Cardiac fibroblast (primary cell): ENCODE results near the gene SEMA5A.

Experiments
- DNase-seq, 2 donors: peaks; one replicate each; pipeline versions ENCODE4 v3.0.0 to v3.0.0-alpha.2; 2010; ENCODE audit warnings: low read depth in 2 of 2
- H3K4me3 ChIP-seq, 2 donors: replicated peaks in 1 of 2; 1 replicate in 1 of 2; 2 replicates in 1 of 2; pipeline ENCODE4 v1.5.1; 2011; ENCODE audit warnings: low read depth in 2 of 2, low read length in 2 of 2, mild to moderate bottlenecking in 2 of 2, moderate library complexity in 1 of 2
- CTCF ChIP-seq: IDR thresholded peaks from one replicate; pipeline ENCODE4 v1.5.1; 2011; ENCODE audit warnings: low read depth, mild to moderate bottlenecking, low read length, inconsistent platforms

The SEMA5A gene

GRCh38 chr5:9480499-9480898 lies 65.4 kb downstream of the SEMA5A start:
- TF ChIP-seq CTCF = no peak
- H3K4me3 ChIP-seq = no peak overlapping the region
- no peak for DNase-seq

- H3K4me3 ChIP-seq = no peak overlapping the region
- no peak for TF ChIP-seq CTCF
- DNase-seq = no peak
Measured at GRCh38 chr5:9479990-9480389, 65.9 kb downstream of the SEMA5A start.

- peak; percentile 50 to 60 for DNase-seq
- TF ChIP-seq CTCF = no peak
- H3K4me3 ChIP-seq = no peak overlapping the region
Measured at GRCh38 chr5:9479361-9479760, 66.5 kb downstream of the SEMA5A start.

GRCh38 chr5:9477537-9477936 lies 68.3 kb downstream of the SEMA5A start:
- no peak for TF ChIP-seq CTCF
- no peak overlapping the region for H3K4me3 ChIP-seq
- DNase-seq = no peak

- no peak for TF ChIP-seq CTCF
- H3K4me3 ChIP-seq = no peak overlapping the region
- no peak for DNase-seq
Measured at GRCh38 chr5:9474219-9475002, 71.5 kb downstream of the SEMA5A start.

GRCh38 chr5:9473624-9474023 lies 72.3 kb downstream of the SEMA5A start:
- TF ChIP-seq CTCF = no peak
- no peak overlapping the region for H3K4me3 ChIP-seq
- no peak for DNase-seq

- no peak overlapping the region for H3K4me3 ChIP-seq
- no peak for TF ChIP-seq CTCF
- DNase-seq = no peak
Measured at GRCh38 chr5:9470410-9470809, 75.5 kb downstream of the SEMA5A start.
